Uterus (tissue), 4 donors: ENCODE results near the gene DIP2A. TPM values are rescaled to one million over a fixed set of nuclear protein-coding genes. Genes with fewer than 3 reads are reported as not detected.

Experiments
- DNase-seq, 2 donors: peaks; one replicate each; pipeline ENCODE4 v3.0.0-alpha.2; 2019 to 2020
- H3K27ac ChIP-seq, 2 donors: fragments of 200-600 bp; sonication (generic); 1 replicate in 1 of 2; 2 replicates in 1 of 2; pipeline ENCODE4 v1.5.1; 2016 to 2018
- H3K27me3 ChIP-seq, 2 donors: fragments of 200-600 bp; sonication (generic); one replicate each; pipeline ENCODE4 v1.5.1; 2018 to 2019; ENCODE audit warnings: control low read depth in 1 of 2
- H3K36me3 ChIP-seq, 2 donors: fragments of 200-600 bp; sonication (generic); one replicate each; pipeline ENCODE4 v1.5.1; 2019; ENCODE audit warnings: control low read depth in 1 of 2
- H3K4me1 ChIP-seq, 2 donors: fragments of 200-600 bp; sonication (generic); one replicate each; pipeline ENCODE4 v1.5.1; 2018 to 2019; ENCODE audit warnings: control low read depth in 1 of 2
- H3K4me3 ChIP-seq, 2 donors: fragments of 200-600 bp; sonication (generic); 1 replicate in 1 of 2; 2 replicates in 1 of 2; pipeline ENCODE4 v1.5.1; 2018 to 2019; ENCODE audit warnings: mild to moderate bottlenecking in 1 of 2
- H3K9me3 ChIP-seq, 2 donors: fragments of 200-600 bp; sonication (generic); one replicate each; pipeline ENCODE4 v1.5.1; 2019; ENCODE audit warnings: control low read depth in 1 of 2
- POLR2A ChIP-seq, 2 donors: fragments of 450-650 bp; IDR thresholded peaks; one replicate each; pipeline ENCODE4 v1.6.1; 2016; ENCODE audit warnings: antibody characterized with exemption in 2 of 2, mild to moderate bottlenecking in 1 of 2, moderate library complexity in 1 of 2
- intact Hi-C: fragments of 100-400 bp; cut with DNase I; formaldehyde crosslinking; loops from one replicate; pipeline ENCODE4 v1.15.1; 2023; ENCODE audit warnings: low total_unique reads
- total RNA-seq, 4 donors: library from RNA; depleted of rRNA in 3 of 4; stranded (reverse); fragments of >200 nt in 3 of 4; gene quantifications; one replicate each; pipeline versions ENCODE4 v1.1.0 to v1.2.4, GENCODE V29; 2014 to 2023
- TF ChIP-seq, protein P1 (sequence below), 4 experiments: fragments of 200-600 bp in 2 of 4; fragments of 450-650 bp in 2 of 4; sonication (generic) in 2 of 4; IDR thresholded peaks; one replicate each; pipeline ENCODE4 v1.5.1; 2016 to 2019; ENCODE audit warnings: antibody characterized with exemption in 4 of 4, mild to moderate bottlenecking in 2 of 4, moderate library complexity in 1 of 4
- donor health status: DM: yes; HTN: yes; CAD: no.

The DIP2A gene
- total RNA-seq, 4 donors from 2014 or later, result 51.0 to 56.3 (median 51.6) TPM

DNA sequence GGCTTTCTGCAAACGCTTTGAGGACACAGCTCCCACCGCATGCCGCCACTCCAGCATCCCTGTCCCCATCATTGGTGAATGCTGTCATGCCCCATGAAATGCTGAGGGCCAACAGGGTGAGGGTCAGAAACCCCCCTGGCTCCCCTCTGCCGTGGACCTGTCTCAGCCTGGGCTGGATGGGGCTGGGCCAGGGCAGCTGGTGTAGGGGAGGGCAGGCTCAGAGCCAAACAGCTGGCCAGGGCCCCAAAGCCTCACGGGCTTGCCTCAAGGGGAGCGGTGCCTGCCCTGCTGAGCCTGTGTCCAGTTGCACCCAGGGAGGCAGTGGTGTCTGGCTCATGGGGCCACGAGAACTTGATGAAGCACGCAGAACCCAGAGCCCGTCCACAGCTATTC is 96.5 kb downstream of the DIP2A start:
- DNase-seq, result no peak
- H3K36me3 ChIP-seq, result no peaks in the 10 kb centered on the region
- intact Hi-C loops, result no loop called here

DNA sequence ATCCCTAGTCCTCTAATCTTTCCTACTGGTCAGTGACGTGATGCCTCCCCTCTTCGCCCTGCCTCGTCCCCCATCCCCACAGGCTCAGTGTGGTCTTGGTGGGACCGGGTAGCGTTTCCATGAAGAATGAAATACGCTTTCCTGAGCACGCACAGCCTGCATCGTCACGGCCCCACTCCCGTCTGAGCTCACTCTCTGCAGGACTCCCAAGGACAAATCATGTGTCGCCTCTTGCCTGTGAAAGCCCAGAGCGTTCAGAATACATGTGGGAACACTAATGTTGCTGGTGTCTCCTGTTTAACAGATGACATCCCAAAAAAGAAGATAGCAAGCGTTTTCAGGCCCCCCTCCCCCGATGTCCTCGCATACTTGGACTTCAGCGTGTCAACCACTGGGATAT is 97.0 kb downstream of the DIP2A start:
- Histone ChIP-seq H3K27ac (no peak overlapping the region), H3K36me3 (no peaks in the 10 kb centered on the region), H3K27me3 (no peaks in the 10 kb centered on the region), H3K4me3 (no peak overlapping the region), H3K4me1 (no peaks in the 10 kb centered on the region), H3K9me3 (no peaks in the 10 kb centered on the region)
- no peak for DNase-seq
- TF ChIP-seq, protein P1, sequence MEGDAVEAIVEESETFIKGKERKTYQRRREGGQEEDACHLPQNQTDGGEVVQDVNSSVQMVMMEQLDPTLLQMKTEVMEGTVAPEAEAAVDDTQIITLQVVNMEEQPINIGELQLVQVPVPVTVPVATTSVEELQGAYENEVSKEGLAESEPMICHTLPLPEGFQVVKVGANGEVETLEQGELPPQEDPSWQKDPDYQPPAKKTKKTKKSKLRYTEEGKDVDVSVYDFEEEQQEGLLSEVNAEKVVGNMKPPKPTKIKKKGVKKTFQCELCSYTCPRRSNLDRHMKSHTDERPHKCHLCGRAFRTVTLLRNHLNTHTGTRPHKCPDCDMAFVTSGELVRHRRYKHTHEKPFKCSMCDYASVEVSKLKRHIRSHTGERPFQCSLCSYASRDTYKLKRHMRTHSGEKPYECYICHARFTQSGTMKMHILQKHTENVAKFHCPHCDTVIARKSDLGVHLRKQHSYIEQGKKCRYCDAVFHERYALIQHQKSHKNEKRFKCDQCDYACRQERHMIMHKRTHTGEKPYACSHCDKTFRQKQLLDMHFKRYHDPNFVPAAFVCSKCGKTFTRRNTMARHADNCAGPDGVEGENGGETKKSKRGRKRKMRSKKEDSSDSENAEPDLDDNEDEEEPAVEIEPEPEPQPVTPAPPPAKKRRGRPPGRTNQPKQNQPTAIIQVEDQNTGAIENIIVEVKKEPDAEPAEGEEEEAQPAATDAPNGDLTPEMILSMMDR (IDR thresholded peaks at IDR 0.05), result no peak
- no peak for TF ChIP-seq POLR2A (IDR thresholded peaks at IDR 0.05)
- intact Hi-C loops, result no loop called here

More for the DNA sequence above, 96.5 kb downstream of the DIP2A start:
- no peaks in the 10 kb centered on the region for H3K27me3 ChIP-seq
- H3K27ac ChIP-seq, result no peak overlapping the region
- TF ChIP-seq, protein P1 (IDR thresholded peaks at IDR 0.05), result no peak
- no peak for TF ChIP-seq POLR2A (IDR thresholded peaks at IDR 0.05)
- no peaks in the 10 kb centered on the region for H3K9me3 ChIP-seq
- H3K4me3 ChIP-seq, result no peak overlapping the region
- H3K4me1 ChIP-seq, result no peaks in the 10 kb centered on the region

DNA sequence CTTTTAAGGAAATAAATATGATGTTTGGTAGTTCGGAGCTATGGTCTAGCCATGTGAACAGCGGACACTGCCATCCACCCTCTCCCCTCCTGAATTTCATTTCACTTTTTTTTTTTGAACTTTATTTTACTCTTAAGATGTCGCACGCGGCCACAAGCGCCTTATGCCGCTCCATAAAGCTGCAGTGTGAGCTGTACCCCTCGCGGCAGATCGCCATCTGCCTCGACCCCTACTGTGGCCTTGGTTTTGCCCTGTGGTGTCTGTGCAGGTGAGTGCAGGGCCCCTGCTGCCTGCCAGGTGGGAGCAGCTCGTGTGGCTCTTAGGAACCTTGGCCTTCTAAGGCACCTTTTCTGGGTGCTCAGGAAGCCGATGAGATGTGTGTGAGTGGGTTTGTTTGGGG is 98.1 kb downstream of the DIP2A start:
- DNase-seq, result no peak
- H3K9me3 ChIP-seq, result no peaks in the 10 kb centered on the region
- no peaks in the 10 kb centered on the region for H3K4me1 ChIP-seq
- H3K27ac ChIP-seq, result no peak overlapping the region
- H3K27me3 ChIP-seq, result no peaks in the 10 kb centered on the region
- TF ChIP-seq, protein P1 (IDR thresholded peaks at IDR 0.05), result no peak
- intact Hi-C loops, result no loop called here
- no peaks in the 10 kb centered on the region for H3K36me3 ChIP-seq
- no peak overlapping the region for H3K4me3 ChIP-seq

DNA sequence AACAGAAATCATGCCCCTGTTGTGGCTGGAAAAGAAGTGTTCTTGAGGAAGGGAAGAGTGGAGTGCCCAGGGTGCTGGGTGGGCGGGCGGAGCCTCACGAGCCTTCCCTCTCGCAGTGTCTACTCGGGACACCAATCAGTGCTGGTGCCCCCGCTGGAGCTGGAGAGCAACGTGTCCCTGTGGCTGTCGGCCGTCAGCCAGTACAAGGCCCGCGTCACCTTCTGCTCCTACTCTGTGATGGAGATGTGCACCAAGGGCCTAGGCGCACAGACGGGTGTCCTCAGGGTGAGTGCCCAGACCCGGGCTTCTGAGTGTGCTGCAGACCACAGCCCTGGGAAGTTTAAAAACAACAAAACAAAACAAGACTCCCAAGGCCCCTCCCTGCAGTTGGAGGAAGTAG is 98.8 kb downstream of the DIP2A start:
- no peaks in the 10 kb centered on the region for H3K36me3 ChIP-seq

DNA sequence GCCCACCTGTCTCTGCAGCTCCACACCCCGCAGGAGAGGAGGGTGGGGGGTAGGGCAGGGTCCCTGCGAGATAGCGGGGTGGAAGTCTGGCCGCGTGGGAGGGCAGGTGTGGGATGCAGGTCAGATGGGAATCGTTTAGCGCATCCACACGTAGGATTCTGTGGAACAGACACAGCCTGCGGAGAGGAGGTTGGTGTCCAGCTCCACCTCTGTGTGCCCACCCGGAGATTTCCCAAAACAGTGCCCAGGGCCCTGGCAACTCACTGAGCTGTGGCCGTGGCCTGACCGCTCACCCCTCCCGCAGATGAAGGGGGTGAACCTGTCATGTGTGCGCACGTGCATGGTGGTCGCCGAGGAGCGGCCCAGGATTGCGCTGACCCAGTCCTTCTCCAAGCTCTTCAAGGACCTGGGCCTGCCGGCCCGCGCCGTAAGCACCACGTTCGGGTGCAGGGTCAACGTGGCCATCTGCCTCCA is 99.3 kb downstream of the DIP2A start:
- H3K27ac ChIP-seq, result no peak overlapping the region
- H3K4me1 ChIP-seq, result no peaks in the 10 kb centered on the region
- no peak for TF ChIP-seq POLR2A (IDR thresholded peaks at IDR 0.05)
- TF ChIP-seq, protein P1 (IDR thresholded peaks at IDR 0.05), result no peak
- no peak overlapping the region for H3K4me3 ChIP-seq
- intact Hi-C loops, result no loop called here
- no peaks in the 10 kb centered on the region for H3K36me3 ChIP-seq
- no peaks in the 10 kb centered on the region for H3K9me3 ChIP-seq
- no peak for DNase-seq
- H3K27me3 ChIP-seq, result no peaks in the 10 kb centered on the region

More for the DNA sequence above, 98.8 kb downstream of the DIP2A start:
- no peak overlapping the region for H3K27ac ChIP-seq
- no peaks in the 10 kb centered on the region for H3K4me1 ChIP-seq
- intact Hi-C loops, result no loop called here
- H3K4me3 ChIP-seq, result no peak overlapping the region
- H3K9me3 ChIP-seq, result no peaks in the 10 kb centered on the region
- DNase-seq, result no peak
- H3K27me3 ChIP-seq, result no peaks in the 10 kb centered on the region
- TF ChIP-seq, protein P1 (IDR thresholded peaks at IDR 0.05), result no peak
- no peak for TF ChIP-seq POLR2A (IDR thresholded peaks at IDR 0.05)
